Measurements from ENCODE around the gene C11orf16. TPM values are rescaled to one million over a fixed set of nuclear protein-coding genes. Genes with fewer than 3 reads are reported as not detected.
"Not testable (repeated sequence)": the region's sequence is repeated elsewhere in the genome, so short reads cannot be mapped to it uniquely, and the experiment has no call there.

C11orf16 gene
- total RNA-seq, 1 experiment from 2014 or later, result not detected

GRCh38 chr11:8937159-8937558, 4.4 kb upstream of the C11orf16 start:
- DNase-seq (ENCODE audit: extremely low read depth, low read depth), result no peak

- not testable (repeated sequence) for DNase-seq (ENCODE audit: extremely low read depth, low read depth)
Observed at GRCh38 chr11:8935789-8936188, 3.0 kb upstream of the C11orf16 start.

- DNase-seq (ENCODE audit: extremely low read depth, low read depth), result peak; percentile 40
Observed at GRCh38 chr11:8934742-8935488, 2.2 kb upstream of the C11orf16 start.

GRCh38 chr11:8933931-8934330, 1.2 kb upstream of the C11orf16 start:
- no peak for DNase-seq (ENCODE audit: extremely low read depth, low read depth)

GRCh38 chr11:8930456-8931175, 2.1 kb downstream of the C11orf16 start:
- no peak for DNase-seq (ENCODE audit: extremely low read depth, low read depth)

- DNase-seq (ENCODE audit: extremely low read depth, low read depth), result no peak
Observed at GRCh38 chr11:8928981-8929615, 3.6 kb downstream of the C11orf16 start.

- no peak for DNase-seq (ENCODE audit: extremely low read depth, low read depth)
Observed at GRCh38 chr11:8928205-8928604, 4.5 kb downstream of the C11orf16 start.

- no peak for DNase-seq (ENCODE audit: extremely low read depth, low read depth)
Observed at GRCh38 chr11:8927233-8927632, 5.5 kb downstream of the C11orf16 start.

- DNase-seq (ENCODE audit: extremely low read depth, low read depth), result no peak
Observed at GRCh38 chr11:8926236-8926635, 6.5 kb downstream of the C11orf16 start.

- no peak for DNase-seq (ENCODE audit: extremely low read depth, low read depth)
Observed at GRCh38 chr11:8925711-8926110, 7.0 kb downstream of the C11orf16 start.

GRCh38 chr11:8922691-8923090, 10.1 kb downstream of the C11orf16 start:
- no peak for DNase-seq (ENCODE audit: extremely low read depth, low read depth)

- DNase-seq (ENCODE audit: extremely low read depth, low read depth), result no peak
Observed at GRCh38 chr11:8917157-8917825, 15.5 kb downstream of the C11orf16 start.

GRCh38 chr11:8914661-8915018, 18.1 kb downstream of the C11orf16 start:
- DNase-seq (ENCODE audit: extremely low read depth, low read depth), result no peak

- DNase-seq (ENCODE audit: extremely low read depth, low read depth), result peak; percentile 11
Observed at GRCh38 chr11:8913961-8914660, 18.6 kb downstream of the C11orf16 start.

GRCh38 chr11:8911029-8911823, 21.5 kb downstream of the C11orf16 start, which contains the start of gene AKIP1:
TSS of gene AKIP1 (plus strand) at chr11:8911189. CDS start at chr11:8911450, 261 bp downstream.
- DNase-seq (ENCODE audit: extremely low read depth, low read depth), result peak; percentile 88

- no peak for DNase-seq (ENCODE audit: extremely low read depth, low read depth)
Observed at GRCh38 chr11:8910649-8911026, 22.1 kb downstream of the C11orf16 start.

- DNase-seq (ENCODE audit: extremely low read depth, low read depth), result no peak
Observed at GRCh38 chr11:8908099-8908498, 24.6 kb downstream of the C11orf16 start.

GRCh38 chr11:8907116-8907515, 25.6 kb downstream of the C11orf16 start:
- DNase-seq (ENCODE audit: extremely low read depth, low read depth), result no peak

GRCh38 chr11:8905528-8906165, 27.1 kb downstream of the C11orf16 start:
- peak; percentile 66 for DNase-seq (ENCODE audit: extremely low read depth, low read depth)

Measured in NCI-H460 (cell line).